CD4-positive, alpha-beta T cell treated with Interleukin-4 for 4 hours (primary cell): ENCODE data around the gene PTPRD.

Experiments used
- DNase-seq: peaks from one replicate; pipeline ENCODE4 v3.0.0-alpha.2; 2020

The PTPRD gene

DNA sequence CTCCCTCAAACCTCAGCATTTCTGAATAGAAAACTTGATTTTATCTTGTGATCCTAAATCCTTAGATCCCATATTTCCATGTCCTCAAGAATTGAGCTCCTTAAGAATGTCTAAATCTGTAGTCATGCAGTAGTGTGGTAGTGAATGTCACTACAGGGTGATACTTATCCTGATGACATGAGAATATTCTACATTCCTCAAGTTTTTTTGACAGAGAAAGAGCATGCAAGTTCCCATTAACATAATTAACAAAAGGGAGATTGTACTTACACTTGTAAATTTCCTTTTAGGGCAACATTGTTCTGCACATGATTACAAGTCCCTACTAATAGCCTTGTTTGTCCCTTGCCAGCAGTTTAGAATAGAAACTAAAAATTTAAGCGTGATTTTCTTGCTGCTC lies 352.3 kb downstream of the PTPRD start:
- no peak for DNase-seq

- DNase-seq: no peak
These were observed 353.1 kb downstream of the PTPRD start for GRCh38 chr9:10259668-10260067.

DNA sequence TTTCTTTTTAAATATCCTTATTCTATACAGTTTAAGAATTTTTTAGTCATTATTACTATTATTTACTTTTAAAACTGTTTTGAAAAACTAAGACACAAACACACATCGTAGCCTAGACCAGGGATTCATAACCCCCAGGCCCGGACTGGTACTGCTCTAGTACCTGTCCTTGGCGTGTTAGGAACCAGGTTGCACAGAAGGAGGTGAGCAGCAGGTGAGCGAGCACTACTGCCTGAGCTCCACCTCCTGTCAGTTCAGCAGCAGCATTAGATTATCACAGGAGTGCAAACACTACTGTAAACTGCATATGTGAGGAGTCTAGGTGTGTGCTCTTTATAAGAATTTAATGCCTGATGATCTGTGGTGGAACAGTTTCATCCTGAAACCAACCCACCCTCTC lies 357.0 kb downstream of the PTPRD start:
- no peak for DNase-seq

GRCh38 chr9:10254338-10254737 lies 358.5 kb downstream of the PTPRD start:
- DNase-seq: no peak

GRCh38 chr9:10253341-10253740 lies 359.5 kb downstream of the PTPRD start:
- DNase-seq: no peak

DNA sequence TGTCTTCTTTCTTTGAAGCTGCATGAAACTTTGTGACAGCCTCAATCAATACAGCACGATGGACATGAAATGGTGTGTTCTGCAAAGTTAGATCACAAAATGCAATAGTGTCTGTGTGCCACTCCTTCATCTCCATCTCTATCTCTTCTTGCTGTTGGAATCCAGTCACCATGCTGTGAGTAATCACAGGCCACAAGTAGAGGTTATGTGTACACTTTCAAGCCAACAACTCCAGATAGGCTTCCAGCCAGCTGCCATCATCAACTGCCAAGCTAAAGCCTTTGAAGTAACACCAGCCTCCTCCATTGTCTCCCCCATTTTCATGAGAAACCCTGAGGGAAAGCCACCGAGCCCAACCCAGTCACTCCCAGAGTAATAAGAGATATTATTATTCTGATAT lies 360.6 kb downstream of the PTPRD start:
- DNase-seq: no peak

DNA sequence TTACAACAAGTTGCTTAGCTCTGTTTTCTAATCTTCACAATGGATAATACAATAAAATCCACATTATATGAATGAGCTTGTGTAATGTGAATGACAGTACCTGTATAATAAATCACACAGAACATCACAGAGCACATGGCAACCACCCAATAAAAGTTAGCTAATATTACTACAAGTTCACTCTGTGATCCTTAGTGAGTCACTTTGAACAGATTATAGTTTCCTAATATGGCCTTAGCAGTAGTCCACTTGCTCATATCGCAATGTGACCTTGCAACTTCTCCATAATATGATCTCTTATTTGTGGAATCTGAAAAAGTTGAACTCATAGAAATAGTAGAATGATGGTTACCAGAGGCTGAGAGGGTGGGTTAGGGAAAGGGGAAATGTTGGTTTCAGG lies 361.3 kb downstream of the PTPRD start:
- no peak for DNase-seq

DNA sequence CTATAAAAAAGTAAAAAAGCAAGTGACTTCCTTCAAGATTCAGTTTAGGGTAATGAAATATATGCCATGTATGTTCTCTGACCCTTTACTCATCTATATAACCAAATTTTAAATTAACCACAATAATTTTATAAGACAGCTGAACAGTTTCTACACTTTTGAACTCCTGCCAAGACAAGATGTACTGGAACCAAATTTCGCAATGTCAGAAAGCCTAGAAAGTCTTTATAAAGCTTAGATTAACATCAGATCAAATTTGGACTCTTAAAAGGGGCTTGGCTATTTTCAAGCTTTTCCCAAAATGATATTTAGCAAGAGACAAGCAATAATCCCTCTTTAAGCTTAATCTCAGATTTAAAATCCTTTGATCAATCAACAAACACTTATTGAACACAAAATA lies 362.6 kb downstream of the PTPRD start:
- no peak for DNase-seq

DNA sequence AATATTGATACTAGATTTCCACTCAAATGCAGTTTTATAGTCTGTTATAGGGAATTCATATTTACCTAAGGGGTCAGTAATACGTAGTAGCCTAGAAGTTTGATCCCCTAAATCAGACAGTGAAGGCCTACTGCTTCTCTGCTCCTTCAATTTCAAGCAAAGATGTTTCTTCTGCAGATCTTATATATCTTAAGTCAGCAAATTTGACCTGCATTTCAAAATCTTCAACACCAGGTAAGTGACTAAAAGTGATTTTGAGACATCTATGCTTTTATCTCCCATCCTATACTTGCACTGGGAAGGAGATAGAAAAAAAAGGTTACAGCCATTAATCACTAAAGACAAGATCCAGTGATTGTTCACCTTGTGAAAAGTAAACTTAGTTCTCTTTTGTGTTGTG lies 363.9 kb downstream of the PTPRD start:
- no peak for DNase-seq

DNA sequence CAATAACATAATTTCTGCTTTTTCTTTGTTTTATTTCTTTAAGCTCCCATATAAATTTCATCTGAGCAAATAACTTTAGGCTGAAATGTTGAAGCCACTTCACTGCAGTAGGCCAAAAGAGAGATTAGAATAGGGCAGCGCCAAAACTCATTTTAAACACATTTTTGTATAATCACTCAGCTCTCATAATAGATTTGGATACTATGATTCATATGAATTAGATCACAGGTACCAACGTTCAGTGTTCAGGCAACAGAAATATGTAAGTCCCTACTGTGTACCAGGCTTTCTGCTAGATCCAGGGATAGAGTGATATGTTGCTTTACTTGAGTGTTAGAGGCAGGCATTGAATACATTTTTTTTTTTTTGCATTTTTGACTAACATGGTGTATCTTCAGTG lies 370.5 kb downstream of the PTPRD start:
- DNase-seq: no peak

GRCh38 chr9:10238087-10238486 lies 374.7 kb downstream of the PTPRD start:
- no peak for DNase-seq

- DNase-seq: no peak
These were observed 375.2 kb downstream of the PTPRD start for GRCh38 chr9:10237584-10237983.

DNA sequence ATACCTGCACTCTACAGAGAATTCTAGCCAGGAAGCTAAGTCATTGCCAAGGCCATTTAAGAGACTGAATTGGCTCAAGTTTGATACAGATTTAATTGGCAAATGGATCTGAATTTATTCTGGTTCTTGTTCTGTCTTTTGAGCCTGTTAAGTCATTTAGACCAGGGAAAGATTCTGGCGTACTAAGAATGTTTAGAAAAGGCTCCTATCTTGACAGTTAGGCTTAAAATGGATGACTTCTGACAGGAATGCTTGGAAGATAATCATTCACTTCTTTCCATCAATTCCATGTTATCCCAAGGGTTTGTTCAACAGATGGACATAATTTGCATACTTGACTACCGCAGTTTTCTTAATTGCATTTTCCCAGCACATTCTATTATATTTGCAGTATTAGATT lies 376.6 kb downstream of the PTPRD start:
- no peak for DNase-seq

GRCh38 chr9:10235376-10235775 lies 377.4 kb downstream of the PTPRD start:
- no peak for DNase-seq

GRCh38 chr9:10232352-10232930 lies 380.4 kb downstream of the PTPRD start:
- no peak for DNase-seq

DNA sequence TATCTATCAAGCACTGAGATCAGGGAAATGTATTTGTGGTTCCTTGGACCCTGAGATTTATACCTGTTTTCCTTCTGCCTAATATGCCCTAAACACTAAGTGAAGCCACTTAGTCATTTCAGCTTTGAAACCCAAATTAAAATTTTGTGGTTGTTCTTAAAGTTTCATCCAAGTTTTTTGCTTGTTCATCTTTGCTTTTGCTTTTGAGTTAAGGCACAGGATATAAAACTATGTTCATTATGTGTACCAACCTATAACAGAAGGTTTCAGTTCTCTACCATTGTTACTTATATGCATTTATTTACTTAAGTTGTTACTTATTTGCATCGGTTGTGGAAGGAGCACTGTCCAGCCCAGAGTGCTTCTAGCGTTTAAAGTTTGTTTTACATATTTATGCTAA lies 382.3 kb downstream of the PTPRD start:
- DNase-seq: no peak

GRCh38 chr9:10228082-10228481 lies 384.7 kb downstream of the PTPRD start:
- no peak for DNase-seq

GRCh38 chr9:10226996-10227395 lies 385.8 kb downstream of the PTPRD start:
- no peak for DNase-seq

DNA sequence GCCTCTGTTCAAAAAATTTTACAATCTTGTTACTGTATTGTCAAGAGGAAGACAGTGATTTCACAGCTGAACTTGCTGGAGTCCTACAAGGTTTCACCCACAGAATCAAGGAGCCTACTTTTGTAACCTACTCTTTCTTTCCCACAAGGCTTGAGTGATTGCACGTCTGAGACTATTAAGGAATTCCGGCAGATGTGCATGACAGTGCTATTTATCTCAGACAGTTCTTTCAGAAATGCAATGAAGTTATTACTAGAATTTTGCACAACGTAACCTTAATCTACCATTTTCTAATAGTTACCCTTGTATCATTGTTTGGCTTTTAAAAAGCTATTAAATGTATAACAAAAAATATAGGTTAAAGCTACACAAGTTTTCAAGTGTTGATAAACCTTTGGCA lies 400.1 kb downstream of the PTPRD start:
- no peak for DNase-seq

GRCh38 chr9:10208691-10209069 lies 404.1 kb downstream of the PTPRD start:
- no peak for DNase-seq

DNA sequence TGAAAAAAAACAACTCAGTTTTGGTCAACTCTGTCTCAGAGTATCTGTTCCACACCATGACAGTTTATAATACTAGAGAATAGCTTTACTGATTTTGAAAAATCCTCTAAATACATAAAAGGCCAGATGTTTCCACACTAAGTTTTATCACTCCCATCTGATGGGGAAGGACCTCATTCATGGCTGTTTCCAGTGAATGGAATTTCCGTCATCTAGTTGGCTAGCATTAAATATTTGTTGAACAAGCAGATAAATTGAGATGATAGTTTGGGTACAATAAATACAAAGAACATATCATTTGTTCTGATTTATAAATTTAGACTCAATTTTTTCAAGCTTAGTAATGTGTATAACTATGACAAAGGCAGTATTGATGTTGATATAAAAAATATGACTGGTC lies 408.5 kb downstream of the PTPRD start:
- no peak for DNase-seq

DNA sequence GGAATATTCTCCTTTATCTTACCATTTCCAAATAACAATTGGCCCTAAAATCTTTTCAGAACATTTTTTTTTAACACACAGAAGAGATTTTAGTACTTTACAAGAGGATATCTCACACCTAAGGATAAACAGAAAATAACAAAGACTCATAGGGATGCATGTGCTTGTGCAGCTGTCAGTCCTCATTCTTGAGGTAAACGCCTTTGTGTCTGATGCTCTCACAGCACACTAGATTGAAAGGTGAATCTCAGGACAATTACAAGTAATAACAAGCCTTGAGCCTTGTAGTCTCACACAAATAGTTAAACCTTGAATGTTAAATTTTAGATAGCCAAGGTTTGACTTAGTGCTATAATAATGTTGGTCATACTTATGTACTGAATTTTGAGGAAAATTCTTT lies 439.2 kb downstream of the PTPRD start:
- no peak for DNase-seq

- no peak for DNase-seq
These were observed 440.3 kb downstream of the PTPRD start for GRCh38 chr9:10172476-10172875.

GRCh38 chr9:10168241-10168640 lies 444.6 kb downstream of the PTPRD start:
- no peak for DNase-seq

GRCh38 chr9:10148796-10149195 lies 464.0 kb downstream of the PTPRD start:
- no peak for DNase-seq
